HUES48 (cell line): ENCODE measurements around the gene GUK1.
"Not testable (repeated sequence)": the region's sequence is repeated elsewhere in the genome, so short reads cannot be mapped to it uniquely, and the experiment has no call there.

Source experiments
- H3K27ac ChIP-seq: one replicate; pipeline ENCODE4 v1.7.0; 2013; ENCODE audit warnings: low read depth, low read length, inconsistent platforms
- H3K27me3 ChIP-seq: 2 replicates; pipeline ENCODE4 v1.6.1; 2013; ENCODE audit warnings: mild to moderate bottlenecking, low read length; ENCODE audit not compliant: control insufficient read depth, insufficient read depth
- H3K36me3 ChIP-seq: 2 replicates; pipeline ENCODE4 v1.6.1; 2013; ENCODE audit warnings: low read length; ENCODE audit not compliant: control insufficient read depth, insufficient read depth
- H3K4me1 ChIP-seq: 2 replicates; pipeline ENCODE4 v1.6.1; 2013; ENCODE audit warnings: mild to moderate bottlenecking, low read length; ENCODE audit not compliant: control insufficient read depth, insufficient read depth
- H3K4me3 ChIP-seq: 2 replicates; pipeline ENCODE4 v1.5.1; 2013; ENCODE audit warnings: mild to moderate bottlenecking, low read depth, low read length
- H3K9ac ChIP-seq: 2 replicates; pipeline ENCODE4 v1.6.1; 2013; ENCODE audit warnings: mild to moderate bottlenecking, low read depth, low read length, moderate library complexity
- H3K9me3 ChIP-seq: 2 replicates; pipeline ENCODE4 v1.6.1; 2013; ENCODE audit warnings: low read length; ENCODE audit not compliant: control insufficient read depth, insufficient read depth

Gene GUK1

DNA sequence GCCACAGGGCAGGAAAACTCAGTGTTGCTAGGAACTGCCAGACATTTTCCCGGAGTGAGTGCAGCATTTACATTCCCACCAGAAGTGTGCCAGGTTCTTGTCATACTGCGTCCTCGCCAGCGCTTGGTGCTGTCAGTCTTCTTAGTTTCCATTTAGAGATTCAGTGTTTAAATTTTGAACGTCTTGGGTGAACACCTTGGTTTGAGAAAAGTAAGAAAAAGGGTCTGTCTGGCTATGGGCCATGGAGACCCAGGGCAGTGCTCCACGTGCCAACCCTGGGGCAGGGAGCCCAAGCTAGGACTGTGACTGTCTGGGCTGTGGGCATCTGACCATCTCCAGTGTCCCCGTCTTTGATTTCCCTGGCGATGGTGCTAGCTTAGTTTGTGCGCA, 41.6 kb downstream of the GUK1 start:
- Histone ChIP-seq H3K27me3 (no peaks in the 10 kb centered on the region), H3K4me1 (no peaks in the 10 kb centered on the region), H3K9ac (no peak overlapping the region), H3K27ac (no peak overlapping the region), H3K4me3 (no peak overlapping the region), H3K9me3 (no peaks in the 10 kb centered on the region), H3K36me3 (no peaks in the 10 kb centered on the region)

- no peak overlapping the region for H3K9ac ChIP-seq
Observed at GRCh38 chr1:228182296-228183030, 42.4 kb downstream of the GUK1 start.

DNA sequence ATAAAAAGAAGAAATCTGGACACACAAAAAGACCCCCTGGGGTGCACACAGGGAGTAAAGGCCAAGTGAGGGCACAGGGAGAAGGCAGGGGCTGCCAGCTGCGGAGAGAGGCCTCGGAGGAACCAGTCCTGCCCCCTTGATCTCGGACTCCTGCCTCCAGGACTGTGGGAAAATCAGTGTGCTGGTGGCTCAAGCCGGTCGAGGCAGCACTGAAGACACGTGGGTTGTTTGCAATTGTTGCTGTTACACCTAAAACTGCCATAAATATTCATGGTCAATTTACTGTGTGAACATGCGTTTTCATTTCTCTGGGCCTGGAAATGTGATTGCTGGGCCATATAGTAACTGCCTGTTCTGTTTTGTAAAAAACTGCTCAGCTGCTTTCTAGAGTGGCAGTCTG, 44.1 kb downstream of the GUK1 start:
- Histone ChIP-seq H3K36me3 (no peaks in the 10 kb centered on the region), H3K4me1 (no peaks in the 10 kb centered on the region), H3K9ac (no peak overlapping the region), H3K4me3 (no peak overlapping the region), H3K9me3 (no peaks in the 10 kb centered on the region), H3K27me3 (no peaks in the 10 kb centered on the region), H3K27ac (no peak overlapping the region)

More at GRCh38 chr1:228182296-228183030, 42.4 kb downstream of the GUK1 start:
- H3K4me1 ChIP-seq: no peaks in the 10 kb centered on the region
- H3K9me3 ChIP-seq: no peaks in the 10 kb centered on the region
- H3K27me3 ChIP-seq: no peaks in the 10 kb centered on the region
- H3K4me3 ChIP-seq: no peak overlapping the region
- H3K36me3 ChIP-seq: no peaks in the 10 kb centered on the region
- no peak overlapping the region for H3K27ac ChIP-seq

GRCh38 chr1:228185641-228185965, 45.5 kb downstream of the GUK1 start:
- Histone ChIP-seq H3K36me3 (no peaks in the 10 kb centered on the region), H3K4me3 (no peak overlapping the region), H3K27me3 (no peaks in the 10 kb centered on the region), H3K4me1 (no peaks in the 10 kb centered on the region), H3K27ac (no peak overlapping the region), H3K9ac (no peak overlapping the region), H3K9me3 (no peaks in the 10 kb centered on the region)

GRCh38 chr1:228188249-228188648, 48.2 kb downstream of the GUK1 start:
- not testable (repeated sequence) for H3K9me3 ChIP-seq, H3K27ac ChIP-seq, H3K36me3 ChIP-seq, H3K4me3 ChIP-seq, H3K27me3 ChIP-seq, H3K4me1 ChIP-seq, H3K9ac ChIP-seq

GRCh38 chr1:228190182-228190581, 50.1 kb downstream of the GUK1 start:
- Histone ChIP-seq H3K4me3 (no peak overlapping the region), H3K4me1 (no peaks in the 10 kb centered on the region), H3K9ac (no peak overlapping the region), H3K27ac (no peak overlapping the region), H3K9me3 (no peaks in the 10 kb centered on the region), H3K36me3 (no peaks in the 10 kb centered on the region), H3K27me3 (no peaks in the 10 kb centered on the region)

DNA sequence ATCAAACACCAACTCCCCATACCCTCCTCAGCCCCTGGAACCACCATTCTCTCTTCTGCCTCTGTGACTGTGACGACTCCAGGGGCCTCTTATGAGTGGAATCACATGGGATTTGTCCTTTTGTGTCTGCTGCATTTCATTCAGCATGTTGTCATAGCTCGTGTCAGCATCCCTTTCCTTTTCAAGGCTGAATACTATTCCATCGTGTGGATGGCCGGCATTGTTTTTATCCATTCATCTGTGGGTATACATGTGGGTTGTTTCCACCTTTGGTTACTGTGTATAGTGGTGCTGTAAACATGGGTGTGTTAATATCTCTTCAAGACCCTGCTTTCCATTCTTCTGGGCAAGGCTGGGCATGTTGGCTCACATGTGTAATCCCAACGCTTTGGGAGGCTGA, 50.7 kb downstream of the GUK1 start:
- no peak overlapping the region for H3K27ac ChIP-seq
- no peak overlapping the region for H3K4me3 ChIP-seq
- H3K4me1 ChIP-seq: no peaks in the 10 kb centered on the region
- H3K36me3 ChIP-seq: no peaks in the 10 kb centered on the region
- H3K9me3 ChIP-seq: no peaks in the 10 kb centered on the region
- no peaks in the 10 kb centered on the region for H3K27me3 ChIP-seq
- H3K9ac ChIP-seq: no peak overlapping the region

DNA sequence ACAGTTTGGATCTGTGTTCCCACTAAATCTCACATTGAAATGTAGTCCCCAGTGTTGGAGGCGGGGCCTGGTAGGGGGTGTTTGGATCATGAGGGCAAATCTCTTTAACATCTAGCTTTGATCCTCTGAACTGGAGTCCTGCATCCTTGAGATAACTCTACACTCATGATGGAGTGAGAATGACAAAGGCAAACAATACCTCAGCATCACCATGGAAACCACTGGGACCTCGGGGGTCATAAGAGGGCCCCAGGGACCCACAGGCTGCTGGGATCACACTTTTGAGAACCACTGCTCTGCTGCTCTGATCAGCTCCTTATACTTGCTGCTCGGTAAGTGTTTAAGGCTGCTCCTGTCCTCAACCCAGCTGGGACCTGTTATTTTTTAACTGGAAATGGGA, 54.4 kb downstream of the GUK1 start:
- no peaks in the 10 kb centered on the region for H3K4me1 ChIP-seq
- H3K27ac ChIP-seq: no peak overlapping the region
- H3K9me3 ChIP-seq: peaks cover 12% of the 10 kb centered on the region; the same call in 1 of the 2 replicates
- no peaks in the 10 kb centered on the region; the same call in 1 of the 2 replicates for H3K27me3 ChIP-seq
- H3K4me3 ChIP-seq: no peak overlapping the region
- no peaks in the 10 kb centered on the region for H3K36me3 ChIP-seq
- no peak overlapping the region for H3K9ac ChIP-seq

GRCh38 chr1:228194921-228195812, 55.1 kb downstream of the GUK1 start:
- Histone ChIP-seq H3K27ac (no peak overlapping the region), H3K36me3 (no peaks in the 10 kb centered on the region), H3K4me3 (no peak overlapping the region)

DNA sequence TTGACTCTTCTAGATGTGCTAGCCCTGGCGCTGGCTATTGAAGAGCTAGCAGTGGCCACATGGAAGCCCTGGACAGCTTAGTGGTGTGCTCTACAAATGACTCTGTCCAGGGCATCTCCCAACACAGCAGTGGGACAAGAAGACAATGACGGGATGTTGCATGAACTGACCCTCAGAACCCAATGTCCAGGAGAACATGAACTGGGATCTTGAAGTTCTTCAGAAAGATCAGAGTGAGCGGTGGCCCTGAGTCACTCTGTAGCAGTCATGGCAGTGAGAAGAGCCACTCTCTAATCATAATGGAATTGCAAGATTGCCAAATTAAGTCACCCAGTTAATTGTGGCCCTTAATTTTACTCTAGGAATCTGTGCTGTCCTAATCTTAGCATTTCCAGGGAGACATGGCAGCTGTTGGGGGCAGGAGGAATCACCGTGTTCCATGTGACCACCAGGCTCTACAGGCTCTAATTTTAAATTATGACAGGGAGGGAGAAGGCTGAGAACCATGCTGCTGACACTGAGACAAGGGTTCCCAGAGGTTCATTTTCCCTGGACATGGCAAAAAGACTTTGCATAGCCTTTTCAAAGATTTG, 57.6 kb downstream of the GUK1 start:
- H3K9me3 ChIP-seq: peaks cover 16% of the 10 kb centered on the region
- no peak overlapping the region for H3K27ac ChIP-seq
- no peaks in the 10 kb centered on the region; the same call in 1 of the 2 replicates for H3K27me3 ChIP-seq
- H3K4me1 ChIP-seq: no peaks in the 10 kb centered on the region
- no peak overlapping the region for H3K4me3 ChIP-seq
- H3K36me3 ChIP-seq: no peaks in the 10 kb centered on the region
- no peak overlapping the region for H3K9ac ChIP-seq

More at GRCh38 chr1:228194921-228195812, 55.1 kb downstream of the GUK1 start:
- no peak overlapping the region for H3K9ac ChIP-seq
- peaks cover 16% of the 10 kb centered on the region for H3K9me3 ChIP-seq
- no peaks in the 10 kb centered on the region for H3K4me1 ChIP-seq
- no peaks in the 10 kb centered on the region; the same call in 1 of the 2 replicates for H3K27me3 ChIP-seq
